HG03558 (cell line): ENCODE data around the gene CACNA1C.

ENCODE experiments used
- ATAC-seq: cut with Tn5 transposase; IDR thresholded peaks from one replicate; pipeline ENCODE4 v1.9.1; 2021; ENCODE audit warnings: moderate number of reproducible peaks; ENCODE audit not compliant: unreplicated experiment; ENCODE audit errors: extremely low read depth

CACNA1C gene

GRCh38 chr12:2265461-2266167, 212.8 kb downstream of the CACNA1C start:
- no peak for ATAC-seq

GRCh38 chr12:2266666-2267620, 214.2 kb downstream of the CACNA1C start:
- no peak for ATAC-seq

- ATAC-seq: no peak
These were observed 215.1 kb downstream of the CACNA1C start for GRCh38 chr12:2267703-2268470.

- ATAC-seq: no peak
These were observed 215.9 kb downstream of the CACNA1C start for GRCh38 chr12:2268471-2269286.

GRCh38 chr12:2270846-2271245, 218.1 kb downstream of the CACNA1C start:
- no peak for ATAC-seq

GRCh38 chr12:2271961-2272360, 219.2 kb downstream of the CACNA1C start:
- ATAC-seq: no peak

GRCh38 chr12:2273288-2273687, 220.5 kb downstream of the CACNA1C start:
- ATAC-seq: no peak

- no peak for ATAC-seq
These were observed 221.0 kb downstream of the CACNA1C start for GRCh38 chr12:2273751-2274150.

GRCh38 chr12:2274733-2275132, 221.9 kb downstream of the CACNA1C start:
- ATAC-seq: no peak

- no peak for ATAC-seq
These were observed 223.7 kb downstream of the CACNA1C start for GRCh38 chr12:2276288-2277033.

- no peak for ATAC-seq
These were observed 224.8 kb downstream of the CACNA1C start for GRCh38 chr12:2277492-2278155.

GRCh38 chr12:2281446-2281845, 228.7 kb downstream of the CACNA1C start:
- no peak for ATAC-seq

- ATAC-seq: no peak
These were observed 229.5 kb downstream of the CACNA1C start for GRCh38 chr12:2282318-2282717.

GRCh38 chr12:2283480-2283879, 230.7 kb downstream of the CACNA1C start:
- no peak for ATAC-seq

- no peak for ATAC-seq
These were observed 231.1 kb downstream of the CACNA1C start for GRCh38 chr12:2283916-2284315.

GRCh38 chr12:2284321-2284813, 231.6 kb downstream of the CACNA1C start:
- ATAC-seq: no peak

- no peak for ATAC-seq
These were observed 232.1 kb downstream of the CACNA1C start for GRCh38 chr12:2284857-2285256.

GRCh38 chr12:2285462-2285861, 232.7 kb downstream of the CACNA1C start:
- no peak for ATAC-seq
